Measurements from ENCODE around the gene DCP1A.

The DCP1A gene

DNA sequence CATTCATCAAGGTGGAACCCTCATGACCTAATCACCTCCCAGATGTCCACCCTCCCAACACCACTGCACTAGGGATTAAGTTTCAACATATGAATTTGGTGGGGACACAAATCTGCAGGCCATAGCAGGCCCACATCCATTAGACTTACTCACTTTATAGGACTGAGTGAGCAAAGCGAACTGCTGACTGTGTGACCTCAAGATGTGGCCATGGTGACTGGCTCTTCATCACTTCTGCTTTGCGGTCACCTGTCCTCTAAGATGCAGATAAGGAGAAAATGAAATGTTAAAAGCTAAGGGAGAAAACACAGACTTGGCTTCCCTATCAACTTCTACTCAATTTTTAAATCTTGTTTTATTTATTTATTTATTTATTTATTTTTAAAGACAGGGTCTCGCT is 14.5 kb upstream of the DCP1A start:
- no peak for TF ChIP-seq NFIC (IDR thresholded peaks at IDR 0.05)
- no peak for TF ChIP-seq REST (IDR thresholded peaks at IDR 0.05; ENCODE audit: low read depth)

DNA sequence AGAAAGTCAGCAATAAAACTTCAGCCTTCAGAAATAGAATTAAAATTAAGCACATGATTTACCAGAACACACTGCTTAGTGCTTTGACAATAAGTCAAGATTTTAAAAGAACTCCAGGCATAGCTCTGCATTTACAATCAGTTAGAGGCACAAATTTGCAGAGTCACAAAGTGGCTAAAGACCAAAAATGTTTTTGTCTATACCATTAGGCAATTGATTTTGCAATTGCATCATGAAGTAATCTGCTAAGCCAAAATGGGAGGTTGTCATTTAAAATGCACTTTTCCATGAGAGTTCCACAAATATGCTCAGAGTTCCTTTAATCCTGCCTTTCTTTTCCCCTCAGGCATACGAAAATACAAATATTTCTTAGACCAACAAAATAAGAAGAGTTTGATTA is 10.1 kb upstream of the DCP1A start:
- TF ChIP-seq ZBTB7A (IDR thresholded peaks at IDR 0.05; ENCODE audit: low read depth) (no peak), EP300 (IDR thresholded peaks at IDR 0.05; ENCODE audit: borderline replicate concordance) (no peak), MAX (IDR thresholded peaks at IDR 0.05) (no peak), RAD21 (IDR thresholded peaks at IDR 0.05; ENCODE audit: low read depth) (no peak), FOXM1 (IDR thresholded peaks at IDR 0.05; ENCODE audit: borderline replicate concordance, low read depth) (no peak), CEBPB (IDR thresholded peaks at IDR 0.05) (no peak), TCF12 (IDR thresholded peaks at IDR 0.05; ENCODE audit: low read depth) (no peak), CREB1 (IDR thresholded peaks at IDR 0.05; ENCODE audit: low read depth) (no peak), YY1 (IDR thresholded peaks at IDR 0.05; ENCODE audit: low read depth) (no peak), EGR1 (IDR thresholded peaks at IDR 0.05) (no peak), NFIC (IDR thresholded peaks at IDR 0.05) (no peak), TEAD4 (IDR thresholded peaks at IDR 0.05) (no peak), REST (IDR thresholded peaks at IDR 0.05; ENCODE audit: low read depth) (no peak), TAF1 (IDR thresholded peaks at IDR 0.05; ENCODE audit: low read depth) (no peak)

- TF ChIP-seq NFIC (IDR thresholded peaks at IDR 0.05) (no peak), EP300 (IDR thresholded peaks at IDR 0.05; ENCODE audit: borderline replicate concordance) (no peak), TAF1 (IDR thresholded peaks at IDR 0.05; ENCODE audit: low read depth) (no peak), CREB1 (IDR thresholded peaks at IDR 0.05; ENCODE audit: low read depth) (no peak), FOXM1 (IDR thresholded peaks at IDR 0.05; ENCODE audit: borderline replicate concordance, low read depth) (no peak), RAD21 (IDR thresholded peaks at IDR 0.05; ENCODE audit: low read depth) (no peak), YY1 (IDR thresholded peaks at IDR 0.05; ENCODE audit: low read depth) (no peak), TEAD4 (IDR thresholded peaks at IDR 0.05) (no peak), ZBTB7A (IDR thresholded peaks at IDR 0.05; ENCODE audit: low read depth) (no peak), REST (IDR thresholded peaks at IDR 0.05; ENCODE audit: low read depth) (no peak), TCF12 (IDR thresholded peaks at IDR 0.05; ENCODE audit: low read depth) (no peak)
Observed at GRCh38 chr3:53354945-53355498, 7.7 kb upstream of the DCP1A start.

DNA sequence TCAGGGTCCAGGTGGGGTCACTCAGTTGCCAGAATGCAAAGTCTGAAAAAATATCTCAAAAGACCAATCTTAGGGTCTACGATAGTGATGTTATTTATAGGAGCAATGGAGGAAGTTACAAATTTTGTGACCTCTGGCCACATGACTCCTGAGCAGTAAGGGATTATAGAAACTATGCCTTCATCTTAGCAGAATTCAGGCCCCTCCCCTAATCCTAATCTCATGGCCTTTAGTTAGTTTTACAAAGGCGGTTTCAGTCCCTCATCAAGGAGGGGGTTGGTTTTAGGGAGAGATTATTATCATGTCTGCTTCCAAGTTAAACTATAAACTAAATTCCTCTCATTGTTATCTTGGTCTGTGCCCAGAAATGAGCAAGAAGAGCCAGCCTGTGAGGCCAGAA is 5.9 kb upstream of the DCP1A start:
- TF ChIP-seq ZBTB7A (IDR thresholded peaks at IDR 0.05; ENCODE audit: low read depth) (no peak), EP300 (IDR thresholded peaks at IDR 0.05; ENCODE audit: borderline replicate concordance) (no peak), TAF1 (IDR thresholded peaks at IDR 0.05; ENCODE audit: low read depth) (no peak), YY1 (IDR thresholded peaks at IDR 0.05; ENCODE audit: low read depth) (no peak), NFIC (IDR thresholded peaks at IDR 0.05) (no peak), TCF12 (IDR thresholded peaks at IDR 0.05; ENCODE audit: low read depth) (no peak), CEBPB (IDR thresholded peaks at IDR 0.05) (no peak), MAX (IDR thresholded peaks at IDR 0.05) (no peak), TEAD4 (IDR thresholded peaks at IDR 0.05) (no peak), REST (IDR thresholded peaks at IDR 0.05; ENCODE audit: low read depth) (no peak), USF1 (IDR thresholded peaks at IDR 0.05) (no peak), CREB1 (IDR thresholded peaks at IDR 0.05; ENCODE audit: low read depth) (no peak), RAD21 (IDR thresholded peaks at IDR 0.05; ENCODE audit: low read depth) (no peak), EGR1 (IDR thresholded peaks at IDR 0.05) (no peak), FOXM1 (IDR thresholded peaks at IDR 0.05; ENCODE audit: borderline replicate concordance, low read depth) (no peak)

All from Ishikawa (cell line).